Endothelial cell of umbilical vein (primary cell): Measurements from ENCODE around the gene FCMR. TPM values are rescaled to one million over a fixed set of nuclear protein-coding genes. Genes with fewer than 3 reads are reported as not detected.

Experiments
- BruUV-seq: library from RNA; stranded (reverse); fragments of 400-500 nt; replicated peaks from 2 replicates; lab custom pipeline; 2021; lab: Mats Ljungman, UMichigan
- CTCF ChIA-PET: fragments of 300-600, 350-600 bp; sonication (Branson Sonifier 250); formaldehyde crosslinking; loops from one replicate; lab custom pipeline; 2021; ENCODE audit warnings: antibody characterized with exemption, inconsistent platforms; lab: Charles Lee
- POLR2A ChIA-PET: fragments of 300-600, 350-600 bp; sonication (Branson Sonifier 250); formaldehyde crosslinking; loops from one replicate; lab custom pipeline; 2021; ENCODE audit warnings: antibody characterized with exemption, inconsistent platforms; lab: Charles Lee
- DNase-seq: peaks from one replicate; pipeline ENCODE4 v3.0.0-alpha.2; 2011; ENCODE audit warnings: low read depth, low spot score
- FAIRE-seq: peaks from 2 replicates; lab custom pipeline; 2011; peaks lifted over from hg19 to GRCh38; lab: Jason Lieb, UNC
- H2AFZ ChIP-seq: 2 replicates; pipeline ENCODE4 v1.6.0; 2012; ENCODE audit warnings: low read depth, low read length, control low read depth, inconsistent platforms
- H3K27ac ChIP-seq: 2 replicates; pipeline ENCODE4 v1.5.1; 2011; ENCODE audit warnings: low read depth, mild to moderate bottlenecking, control low read depth, low read length, moderate library complexity; ENCODE audit not compliant: insufficient read depth
- H3K27me3 ChIP-seq, 2 experiments: 2 replicates each; pipeline versions ENCODE4 v1.6.0 to v1.6.1; 2011; ENCODE audit warnings: low read length in 2 of 2, mixed read lengths in 1 of 2; ENCODE audit not compliant: control insufficient read depth in 2 of 2, insufficient read depth in 2 of 2
- H3K36me3 ChIP-seq, 2 experiments: 2 replicates in 1 of 2; 3 replicates in 1 of 2; pipeline ENCODE4 v1.5.1; 2011; ENCODE audit warnings: low read length in 2 of 2, mild to moderate bottlenecking in 1 of 2, moderate library complexity in 1 of 2; ENCODE audit not compliant: control insufficient read depth in 2 of 2, insufficient read depth in 2 of 2; ENCODE audit errors: extremely low read depth in 1 of 2
- H3K4me1 ChIP-seq: 3 replicates; pipeline ENCODE4 v1.5.1; 2011; ENCODE audit warnings: mild to moderate bottlenecking, low read length; ENCODE audit not compliant: control insufficient read depth, insufficient read depth; ENCODE audit errors: extremely low read depth
- H3K4me2 ChIP-seq: 2 replicates; pipeline ENCODE4 v1.6.1; 2011; ENCODE audit warnings: low read length, control low read depth, mixed read lengths; ENCODE audit not compliant: insufficient read depth
- H3K4me3 ChIP-seq, 3 experiments: fragments of 200-600 bp in 1 of 3; sonication (generic), shearing (Covaris generic) in 1 of 3; replicated peaks in 1 of 3; 2 replicates each; pipeline ENCODE4 v1.5.1; 2011 to 2016; ENCODE audit warnings: control low read depth in 3 of 3, low read length in 3 of 3, mild to moderate bottlenecking in 2 of 3, inconsistent platforms in 1 of 3, low read depth in 1 of 3, moderate library complexity in 1 of 3; ENCODE audit not compliant: insufficient read depth in 1 of 3
- H3K79me2 ChIP-seq: 2 replicates; pipeline ENCODE4 v1.6.0; 2012; ENCODE audit warnings: low read length, inconsistent platforms; ENCODE audit not compliant: control insufficient read depth, insufficient read depth
- H3K9ac ChIP-seq: replicated peaks from 2 replicates; pipeline ENCODE3; 2011; ENCODE audit warnings: low read length, control low read depth; ENCODE audit not compliant: insufficient read depth; ENCODE audit errors: extremely low read depth
- H3K9me1 ChIP-seq: replicated peaks from 3 replicates; pipeline ENCODE4 v1.6.0; 2011; ENCODE audit warnings: mild to moderate bottlenecking, low read length; ENCODE audit not compliant: control insufficient read depth, insufficient read depth; ENCODE audit errors: extremely low read depth
- H3K9me3 ChIP-seq: replicated peaks from 2 replicates; pipeline ENCODE4 v1.5.1; 2012; ENCODE audit warnings: low read length, inconsistent platforms; ENCODE audit not compliant: control insufficient read depth, insufficient read depth
- H4K20me1 ChIP-seq: replicated peaks from 2 replicates; pipeline ENCODE3; 2011; ENCODE audit warnings: mild to moderate bottlenecking, low read length; ENCODE audit not compliant: control insufficient read depth, insufficient read depth; ENCODE audit errors: extremely low read depth
- FOS ChIP-seq: IDR thresholded peaks from 2 replicates; pipeline ENCODE4 v1.6.1; 2011; ENCODE audit warnings: mild to moderate bottlenecking, low read length, moderate library complexity, borderline replicate concordance; ENCODE audit not compliant: insufficient read depth
- JUN ChIP-seq: IDR thresholded peaks from 2 replicates; pipeline ENCODE4 v1.6.1; 2011; ENCODE audit warnings: borderline replicate concordance, low read depth; ENCODE audit not compliant: insufficient read length, insufficient read depth
- POLR2AphosphoS5 ChIP-seq: IDR thresholded peaks from 2 replicates; pipeline ENCODE4 v1.6.1; 2012; ENCODE audit warnings: low read depth, mild to moderate bottlenecking, control low read depth, low read length, moderate library complexity; ENCODE audit not compliant: insufficient read depth
- dilution Hi-C: fragments of 300-500 bp; cut with MboI; formaldehyde crosslinking; loops from one replicate; pipeline ENCODE4 v1.15.0; 2019; ENCODE audit warnings: low sequenced_read_pairs; ENCODE audit not compliant: extremely low pct_ligation_motif_present
- intact Hi-C: fragments of 100-400 bp; cut with micrococcal nuclease; formaldehyde crosslinking; loops from one replicate; pipeline ENCODE4 v1.10.0; 2022
- polyA plus RNA-seq, 4 experiments: library from polyadenylated mRNA; depleted of rRNA in 3 of 4; stranded (reverse) in 3 of 4; unstranded in 1 of 4; fragments of >200 nt; gene quantifications; 2 replicates each; pipeline versions ENCODE4 v1.2.1 to v1.2.3, GENCODE V29; 2011 to 2012; ENCODE audit warnings: missing spikeins in 1 of 4
- total RNA-seq: library from RNA; stranded (reverse); gene quantifications from 2 replicates; pipeline ENCODE4 v1.2.3, GENCODE V29; 2021

Gene FCMR
- total and polyA plus RNA-seq, 2 donors (not counting 3 experiments of a cell fraction or from before 2014, with no cell fraction given) = not detected

DNA sequence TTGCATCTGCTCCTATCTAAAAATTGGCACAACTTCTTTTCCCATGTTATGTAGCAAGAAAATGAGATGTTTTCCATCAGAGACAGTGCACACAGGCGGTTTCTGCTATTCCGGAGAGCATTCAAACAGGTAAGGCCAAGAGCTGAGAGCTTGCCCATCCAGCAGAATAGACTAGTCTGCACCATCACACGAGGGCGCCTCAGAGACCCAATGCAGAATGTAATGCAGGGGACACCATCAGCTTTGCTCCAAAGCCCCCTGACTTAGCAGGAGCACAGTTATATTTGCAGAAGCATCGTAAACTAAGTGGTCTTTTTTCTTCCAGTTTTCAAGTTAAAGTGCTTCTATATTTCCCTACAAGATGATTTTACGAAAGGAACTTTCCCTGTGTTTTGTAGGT lies 19.8 kb downstream of the FCMR start:
- BruUV-seq = no TSS peak
- dilution Hi-C loops = no loop called here
- Histone ChIP-seq H3K4me3 (no peak overlapping the region), H3K9me3 (no peaks in the 10 kb centered on the region), H3K36me3 (no peaks in the 10 kb centered on the region), H3K9me1 (no peaks in the 10 kb centered on the region), H3K79me2 (no peaks in the 10 kb centered on the region), H3K9ac (no peak overlapping the region), H3K27me3 (peaks cover 2 to 3% of the 10 kb centered on the region in 2 experiments), H3K4me2 (no peak overlapping the region), H4K20me1 (no peaks in the 10 kb centered on the region), H3K4me1 (no peaks in the 10 kb centered on the region), H2AFZ (no peak overlapping the region), H3K27ac (no peak overlapping the region)
- no peak for FAIRE-seq
- POLR2A ChIA-PET = no interaction called here
- no peak for DNase-seq
- CTCF ChIA-PET = interaction anchor here (4.2 kb wide), 1 partner anchor 10 kb away, joined by 21 read pairs; no protein-coding TSS in a partner anchor
- intact Hi-C loops = no loop called here
- no peak for TF ChIP-seq POLR2AphosphoS5

DNA sequence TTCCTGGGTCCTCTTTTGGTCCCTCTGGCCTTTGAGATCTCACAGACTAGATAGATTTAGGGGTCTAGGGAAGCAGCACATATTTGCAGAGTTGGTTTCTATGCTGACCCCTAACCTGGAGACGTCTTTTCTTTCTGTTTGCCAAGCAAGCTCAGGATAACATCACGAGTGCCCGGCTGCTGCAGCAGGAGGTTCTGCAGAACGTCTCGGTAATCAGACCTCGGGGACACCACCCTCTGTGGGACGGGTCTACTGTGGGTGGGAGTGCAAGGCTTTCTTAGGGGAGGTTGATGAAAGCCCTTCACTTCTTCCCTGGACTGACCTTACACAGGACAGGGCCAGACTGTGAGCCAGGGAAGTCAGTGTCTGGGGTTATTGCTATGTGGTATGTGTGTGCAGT lies 21.6 kb downstream of the FCMR start:
- Histone ChIP-seq H3K9me1 (no peaks in the 10 kb centered on the region), H3K79me2 (no peaks in the 10 kb centered on the region), H3K9ac (no peak overlapping the region), H3K4me3 (no peak overlapping the region), H3K27me3 (peaks cover 3 to 5% of the 10 kb centered on the region in 2 experiments), H4K20me1 (no peaks in the 10 kb centered on the region), H3K9me3 (no peaks in the 10 kb centered on the region), H3K27ac (no peak overlapping the region), H2AFZ (no peak overlapping the region), H3K36me3 (no peaks in the 10 kb centered on the region), H3K4me2 (no peak overlapping the region), H3K4me1 (no peaks in the 10 kb centered on the region)
- TF ChIP-seq FOS (no peak), POLR2AphosphoS5 (no peak), JUN (no peak)
- FAIRE-seq = no peak
- no peak for DNase-seq
- ChIA-PET CTCF (interaction anchor here (4.2 kb wide), 1 partner anchor 12 kb away, joined by 21 read pairs; no protein-coding TSS in a partner anchor), POLR2A (no interaction called here)
- intact Hi-C loops (no loop called here), dilution Hi-C loops (no loop called here)
- BruUV-seq = no TSS peak
